DOHH2 (cell line): ENCODE data around the gene SIRT7.

Source experiments
- CTCF ChIP-seq: fragments of 200-600 bp; sonication (generic); IDR thresholded peaks from one replicate; pipeline ENCODE4 v1.5.1; 2014; ENCODE audit warnings: antibody characterized with exemption, mild to moderate bottlenecking, low read depth, low read length; ENCODE audit not compliant: poor library complexity, severe bottlenecking
- EZH2phosphoT487 ChIP-seq: fragments of 200-600 bp; sonication (generic); IDR thresholded peaks from 2 replicates; pipeline ENCODE4 v1.6.1; 2017; ENCODE audit warnings: borderline replicate concordance, mild to moderate bottlenecking, antibody characterized with exemption, low read length, moderate library complexity, mixed read lengths

GRCh38 chr17:81884520-81884919 lies 33.5 kb downstream of the SIRT7 start:
- TF ChIP-seq CTCF (no peak), EZH2phosphoT487 (no peak)
